ENCODE results near the gene ANP32E. TPM values are rescaled to one million over a fixed set of nuclear protein-coding genes. Genes with fewer than 3 reads are reported as not detected.
A peak's percentile ranks its signal among the peaks of the same experiment; 100 is the strongest.
"Not testable (repeated sequence)": the region's sequence is repeated elsewhere in the genome, so short reads cannot be mapped to it uniquely, and the experiment has no call there.

Gene ANP32E
- total and polyA plus RNA-seq, 2 of the 4 experiments (the other 2 are of a cell fraction), result 5.9 to 18.4 TPM

DNA sequence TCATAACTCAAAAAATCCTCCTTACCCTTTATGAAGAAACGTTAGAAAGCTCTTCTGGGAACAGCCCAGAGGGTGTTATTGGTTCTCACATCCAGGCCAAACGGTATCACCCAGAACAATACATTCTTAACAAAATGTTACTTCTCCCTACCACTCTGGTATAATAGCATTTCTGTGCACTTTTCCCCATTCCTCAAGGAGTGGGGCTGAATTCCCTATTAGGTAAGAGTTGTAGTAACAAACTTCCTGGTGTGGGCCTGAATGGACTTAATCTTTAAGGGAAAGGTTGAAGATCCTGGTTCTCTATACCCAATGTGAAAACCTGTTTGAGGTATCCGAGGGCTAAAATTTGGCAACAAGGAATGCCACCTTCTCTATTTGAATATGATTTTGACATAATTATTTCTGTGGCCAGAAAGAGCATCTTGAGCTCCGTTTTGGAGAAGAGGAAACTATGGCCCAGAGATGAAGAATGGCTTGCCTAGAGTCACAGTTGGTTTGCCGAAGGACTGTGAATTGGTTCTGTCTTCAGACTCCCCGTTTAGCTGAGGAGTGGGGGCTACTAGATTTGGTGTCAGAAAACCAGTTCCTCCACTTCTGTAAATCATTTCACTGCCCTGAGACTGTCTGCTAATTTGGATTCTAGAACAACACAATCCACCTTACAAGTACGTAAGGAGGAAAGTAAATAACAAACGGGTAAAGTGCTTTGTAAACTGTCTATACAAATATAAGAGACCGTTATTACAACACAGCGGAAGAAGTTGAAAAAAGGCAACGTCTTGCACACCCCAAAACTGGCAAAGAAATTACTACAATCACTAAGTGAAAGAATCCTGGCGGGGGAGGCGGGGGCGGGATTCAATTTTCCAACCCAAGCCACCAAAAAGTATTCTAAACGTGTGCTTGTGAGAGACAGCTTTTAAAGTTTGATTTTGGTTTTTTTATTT lies 2.3 kb downstream of the ANP32E start (continued):
- TF ChIP-seq, protein P1, sequence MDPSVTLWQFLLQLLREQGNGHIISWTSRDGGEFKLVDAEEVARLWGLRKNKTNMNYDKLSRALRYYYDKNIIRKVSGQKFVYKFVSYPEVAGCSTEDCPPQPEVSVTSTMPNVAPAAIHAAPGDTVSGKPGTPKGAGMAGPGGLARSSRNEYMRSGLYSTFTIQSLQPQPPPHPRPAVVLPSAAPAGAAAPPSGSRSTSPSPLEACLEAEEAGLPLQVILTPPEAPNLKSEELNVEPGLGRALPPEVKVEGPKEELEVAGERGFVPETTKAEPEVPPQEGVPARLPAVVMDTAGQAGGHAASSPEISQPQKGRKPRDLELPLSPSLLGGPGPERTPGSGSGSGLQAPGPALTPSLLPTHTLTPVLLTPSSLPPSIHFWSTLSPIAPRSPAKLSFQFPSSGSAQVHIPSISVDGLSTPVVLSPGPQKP (IDR thresholded peaks at IDR 0.05; ENCODE audit: borderline replicate concordance, low read depth, low read length), result no peak

DNA sequence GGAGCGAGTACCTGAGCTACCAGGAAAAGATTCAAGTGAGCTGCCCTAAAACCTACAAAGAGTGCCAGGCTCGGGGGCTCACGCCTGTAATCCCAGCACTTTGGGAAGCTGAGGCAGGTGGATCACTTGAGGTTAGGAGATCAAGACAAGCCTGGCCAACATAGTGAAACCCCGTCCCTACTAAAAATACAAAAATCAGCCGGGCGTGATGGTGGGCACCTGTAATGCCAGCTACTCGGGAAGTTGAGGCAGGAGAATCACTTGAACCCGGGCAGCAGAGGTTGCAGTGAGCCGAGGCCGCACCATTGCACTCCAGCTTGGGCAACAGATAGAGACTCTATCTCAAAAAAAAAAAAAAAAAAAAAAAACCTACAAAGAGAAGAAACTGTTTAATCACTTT lies 3.0 kb downstream of the ANP32E start:
- BruUV-seq (replicated peaks); H2BK20ac ChIP-seq (ENCODE audit: low read depth, low read length); DNase-seq; CTCF ChIA-PET; H4K5ac ChIP-seq (ENCODE audit: low read depth, low read length); H2BK120ac ChIP-seq (ENCODE audit: low read depth, low read length); H4K8ac ChIP-seq (ENCODE audit: low read depth in 2 of 2, low read length in 2 of 2); H3K27ac ChIP-seq (ENCODE audit: insufficient read depth, low read length); H4K91ac ChIP-seq (ENCODE audit: insufficient read depth, low read depth, low read length); H3K9me3 ChIP-seq (ENCODE audit: control insufficient read depth, insufficient read depth, low read length); H2BK15ac ChIP-seq (ENCODE audit: low read depth, low read length); H2AFZ ChIP-seq (replicated peaks; ENCODE audit: low read length, poor library complexity); H2AK9ac ChIP-seq (replicated peaks; ENCODE audit: low read depth, low read length, poor library complexity); H3K9me1 ChIP-seq (ENCODE audit: insufficient read depth, low read length); H3K14ac ChIP-seq (replicated peaks; ENCODE audit: low read depth, low read length); intact Hi-C loops (cut with micrococcal nuclease); H3K4me3 ChIP-seq (ENCODE audit: insufficient read depth, low read depth, low read length); H3K4ac ChIP-seq (ENCODE audit: low read depth, low read length); dilution Hi-C loops (cut with HindIII; ENCODE audit: low sequenced_read_pairs, unreplicated experiment); H3K36me3 ChIP-seq (ENCODE audit: control insufficient read depth, insufficient read depth, low read length); H3K4me1 ChIP-seq (ENCODE audit: control insufficient read depth, insufficient read depth, low read length); H3K27me3 ChIP-seq (ENCODE audit: control insufficient read depth, insufficient read depth, low read length); H4K20me1 ChIP-seq (ENCODE audit: insufficient read depth, low read length); H2AK5ac ChIP-seq (ENCODE audit: low read depth, low read length); H3K4me2 ChIP-seq (ENCODE audit: low read depth, low read length); H2BK5ac ChIP-seq (ENCODE audit: low read depth, low read length, poor library complexity, severe bottlenecking); H3K56ac ChIP-seq (ENCODE audit: extremely low read depth, insufficient read depth, low read length); ATAC-seq (ENCODE audit: low read depth); H3K9ac ChIP-seq (ENCODE audit: low read depth, low read length); H3K18ac ChIP-seq (ENCODE audit: low read depth, low read length); in situ Hi-C loops (cut with MboI; ENCODE audit: low sequenced_read_pairs): not testable (repeated sequence)
- Histone ChIP-seq H3K79me1 (ENCODE audit: low read depth in 1 of 2, low read length in 2 of 2) (peaks cover 3 to 35% of the 10 kb centered on the region in 2 experiments; a peak in 3 of 4 replicates), H3K23ac (ENCODE audit: low read depth, low read length) (peak overlapping the region; percentile 68; the same call in 1 of the 2 replicates)
- POLR2A ChIA-PET (ENCODE audit: unreplicated experiment), result interaction anchor here (0.5 to 1.0 kb wide), 2 partner anchors 8 to 258 kb away, joined by 3 read pairs; no protein-coding TSS in a partner anchor
- 100% methylated on average over 2 of the region's 10 CpGs; no CpG with 5 or more reads in 1 of the 2 experiments for WGBS, 2 experiments (ENCODE audit: extremely low coverage in 2 of 2, insufficient read length in 1 of 2)

- H3K18ac ChIP-seq (ENCODE audit: low read depth, low read length); intact Hi-C loops (cut with micrococcal nuclease); H3K4me3 ChIP-seq (ENCODE audit: insufficient read depth, low read depth, low read length); ATAC-seq (ENCODE audit: low read depth); BruUV-seq (replicated peaks); CTCF ChIA-PET; H3K4me2 ChIP-seq (ENCODE audit: low read depth, low read length); H2AK9ac ChIP-seq (replicated peaks; ENCODE audit: low read depth, low read length, poor library complexity); in situ Hi-C loops (cut with MboI; ENCODE audit: low sequenced_read_pairs); DNase-seq; H3K4me1 ChIP-seq (ENCODE audit: control insufficient read depth, insufficient read depth, low read length); H4K8ac ChIP-seq (ENCODE audit: low read depth in 2 of 2, low read length in 2 of 2); H2BK20ac ChIP-seq (ENCODE audit: low read depth, low read length); H4K5ac ChIP-seq (ENCODE audit: low read depth, low read length); H3K56ac ChIP-seq (ENCODE audit: extremely low read depth, insufficient read depth, low read length); H4K20me1 ChIP-seq (ENCODE audit: insufficient read depth, low read length); H3K27me3 ChIP-seq (ENCODE audit: control insufficient read depth, insufficient read depth, low read length); H3K4ac ChIP-seq (ENCODE audit: low read depth, low read length); H2BK15ac ChIP-seq (ENCODE audit: low read depth, low read length); H3K9me1 ChIP-seq (ENCODE audit: insufficient read depth, low read length); H2AFZ ChIP-seq (replicated peaks; ENCODE audit: low read length, poor library complexity); dilution Hi-C loops (cut with HindIII; ENCODE audit: low sequenced_read_pairs, unreplicated experiment); H3K27ac ChIP-seq (ENCODE audit: insufficient read depth, low read length); H2BK5ac ChIP-seq (ENCODE audit: low read depth, low read length, poor library complexity, severe bottlenecking); H3K14ac ChIP-seq (replicated peaks; ENCODE audit: low read depth, low read length); H3K9ac ChIP-seq (ENCODE audit: low read depth, low read length); POLR2A ChIA-PET (ENCODE audit: unreplicated experiment); H4K91ac ChIP-seq (ENCODE audit: insufficient read depth, low read depth, low read length); H3K9me3 ChIP-seq (ENCODE audit: control insufficient read depth, insufficient read depth, low read length); H3K23ac ChIP-seq (ENCODE audit: low read depth, low read length); H2AK5ac ChIP-seq (ENCODE audit: low read depth, low read length); H2BK120ac ChIP-seq (ENCODE audit: low read depth, low read length): not testable (repeated sequence)
- Histone ChIP-seq H3K79me1 (ENCODE audit: low read depth in 1 of 2, low read length in 2 of 2) (peaks cover 9 to 26% of the 10 kb centered on the region in 2 experiments), H3K36me3 (ENCODE audit: control insufficient read depth, insufficient read depth, low read length) (peaks cover 19% of the 10 kb centered on the region)
- WGBS, 2 experiments (ENCODE audit: extremely low coverage in 2 of 2, insufficient read length in 1 of 2), result 100% methylated on average over 3 of the region's 10 CpGs; no CpG with 5 or more reads in 1 of the 2 experiments
These were observed 7.7 kb downstream of the ANP32E start for GRCh38 chr1:150228246-150228645.

All from IMR-90 (cell line).